ENCODE data around the gene BLCAP. TPM values are rescaled to one million over a fixed set of nuclear protein-coding genes. Genes with fewer than 3 reads are reported as not detected.

The BLCAP gene
- total RNA-seq, 2 donors from 2014 or later = 28.4 to 42.0 TPM

GRCh38 chr20:37534401-37535157 is 6.9 kb upstream of the BLCAP start:
- H3K36me3 ChIP-seq = no peaks in the 10 kb centered on the region
- no peaks in the 10 kb centered on the region for H3K9me3 ChIP-seq
- no peaks in the 10 kb centered on the region for H3K4me1 ChIP-seq (ENCODE audit: control insufficient read depth in 1 of 2, low read depth in 2 of 2)
- no peak overlapping the region for H3K27ac ChIP-seq
- no peak overlapping the region for H3K4me3 ChIP-seq
- TF ChIP-seq, protein P1, sequence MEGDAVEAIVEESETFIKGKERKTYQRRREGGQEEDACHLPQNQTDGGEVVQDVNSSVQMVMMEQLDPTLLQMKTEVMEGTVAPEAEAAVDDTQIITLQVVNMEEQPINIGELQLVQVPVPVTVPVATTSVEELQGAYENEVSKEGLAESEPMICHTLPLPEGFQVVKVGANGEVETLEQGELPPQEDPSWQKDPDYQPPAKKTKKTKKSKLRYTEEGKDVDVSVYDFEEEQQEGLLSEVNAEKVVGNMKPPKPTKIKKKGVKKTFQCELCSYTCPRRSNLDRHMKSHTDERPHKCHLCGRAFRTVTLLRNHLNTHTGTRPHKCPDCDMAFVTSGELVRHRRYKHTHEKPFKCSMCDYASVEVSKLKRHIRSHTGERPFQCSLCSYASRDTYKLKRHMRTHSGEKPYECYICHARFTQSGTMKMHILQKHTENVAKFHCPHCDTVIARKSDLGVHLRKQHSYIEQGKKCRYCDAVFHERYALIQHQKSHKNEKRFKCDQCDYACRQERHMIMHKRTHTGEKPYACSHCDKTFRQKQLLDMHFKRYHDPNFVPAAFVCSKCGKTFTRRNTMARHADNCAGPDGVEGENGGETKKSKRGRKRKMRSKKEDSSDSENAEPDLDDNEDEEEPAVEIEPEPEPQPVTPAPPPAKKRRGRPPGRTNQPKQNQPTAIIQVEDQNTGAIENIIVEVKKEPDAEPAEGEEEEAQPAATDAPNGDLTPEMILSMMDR (IDR thresholded peaks at IDR 0.05) = peak; percentile 85
- ATAC-seq (ENCODE audit: insufficient number of reproducible peaks, low FRiP score, low read depth) = peak; percentile 86
- DNase-seq (ENCODE audit: low spot score) = no peak
- no peaks in the 10 kb centered on the region for H3K27me3 ChIP-seq (replicated peaks; ENCODE audit: insufficient read depth)

- Histone ChIP-seq H3K36me3 (no peaks in the 10 kb centered on the region), H3K27me3 (replicated peaks; ENCODE audit: insufficient read depth) (no peaks in the 10 kb centered on the region), H3K4me3 (no peak overlapping the region), H3K27ac (no peak overlapping the region), H3K9me3 (no peaks in the 10 kb centered on the region), H3K4me1 (ENCODE audit: control insufficient read depth in 1 of 2, low read depth in 2 of 2) (peaks cover 0 to 5% of the 10 kb centered on the region in 2 donors)
- no peak for DNase-seq (ENCODE audit: low spot score)
- no peak for ATAC-seq (ENCODE audit: insufficient number of reproducible peaks, low FRiP score, low read depth)
- TF ChIP-seq, protein P1 (IDR thresholded peaks at IDR 0.05) = no peak
These were observed 5.6 kb upstream of the BLCAP start for GRCh38 chr20:37533154-37533715.

GRCh38 chr20:37531856-37532255 is 4.2 kb upstream of the BLCAP start:
- H3K27ac ChIP-seq = no peak overlapping the region
- no peaks in the 10 kb centered on the region for H3K27me3 ChIP-seq (replicated peaks; ENCODE audit: insufficient read depth)
- H3K4me3 ChIP-seq = no peak overlapping the region
- ATAC-seq (ENCODE audit: insufficient number of reproducible peaks, low FRiP score, low read depth) = no peak
- H3K36me3 ChIP-seq = no peaks in the 10 kb centered on the region
- DNase-seq (ENCODE audit: low spot score) = no peak
- peaks cover 0 to 5% of the 10 kb centered on the region in 2 donors for H3K4me1 ChIP-seq (ENCODE audit: control insufficient read depth in 1 of 2, low read depth in 2 of 2)
- TF ChIP-seq, protein P1 (IDR thresholded peaks at IDR 0.05) = no peak
- no peaks in the 10 kb centered on the region for H3K9me3 ChIP-seq

DNA sequence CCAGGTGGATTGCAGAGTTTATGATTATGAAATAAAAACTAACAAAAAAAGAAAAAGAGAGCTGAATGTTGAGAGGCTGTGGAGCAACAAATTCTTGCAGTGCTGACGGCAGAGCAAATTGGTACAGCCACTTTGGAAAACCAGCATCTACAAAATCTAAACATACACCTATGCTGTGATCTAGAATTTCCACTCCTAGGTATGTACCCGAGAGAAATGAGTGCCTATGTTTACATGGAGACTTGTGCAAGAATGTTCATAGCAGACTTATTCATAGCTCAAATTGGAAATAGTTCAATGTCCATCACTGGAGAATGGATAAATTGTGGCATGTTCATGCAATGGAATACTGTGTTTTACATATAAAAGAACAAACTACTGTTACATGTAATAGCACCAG is 3.0 kb upstream of the BLCAP start:
- ATAC-seq (ENCODE audit: insufficient number of reproducible peaks, low FRiP score, low read depth) (no peak), DNase-seq (ENCODE audit: low spot score) (no peak)
- TF ChIP-seq, protein P1 (IDR thresholded peaks at IDR 0.05) = no peak
- Histone ChIP-seq H3K27me3 (replicated peaks; ENCODE audit: insufficient read depth) (no peaks in the 10 kb centered on the region), H3K36me3 (no peaks in the 10 kb centered on the region), H3K9me3 (no peaks in the 10 kb centered on the region), H3K4me3 (no peak overlapping the region), H3K4me1 (ENCODE audit: control insufficient read depth in 1 of 2, low read depth in 2 of 2) (peaks cover 3 to 16% of the 10 kb centered on the region in 2 donors), H3K27ac (no peak overlapping the region)

DNA sequence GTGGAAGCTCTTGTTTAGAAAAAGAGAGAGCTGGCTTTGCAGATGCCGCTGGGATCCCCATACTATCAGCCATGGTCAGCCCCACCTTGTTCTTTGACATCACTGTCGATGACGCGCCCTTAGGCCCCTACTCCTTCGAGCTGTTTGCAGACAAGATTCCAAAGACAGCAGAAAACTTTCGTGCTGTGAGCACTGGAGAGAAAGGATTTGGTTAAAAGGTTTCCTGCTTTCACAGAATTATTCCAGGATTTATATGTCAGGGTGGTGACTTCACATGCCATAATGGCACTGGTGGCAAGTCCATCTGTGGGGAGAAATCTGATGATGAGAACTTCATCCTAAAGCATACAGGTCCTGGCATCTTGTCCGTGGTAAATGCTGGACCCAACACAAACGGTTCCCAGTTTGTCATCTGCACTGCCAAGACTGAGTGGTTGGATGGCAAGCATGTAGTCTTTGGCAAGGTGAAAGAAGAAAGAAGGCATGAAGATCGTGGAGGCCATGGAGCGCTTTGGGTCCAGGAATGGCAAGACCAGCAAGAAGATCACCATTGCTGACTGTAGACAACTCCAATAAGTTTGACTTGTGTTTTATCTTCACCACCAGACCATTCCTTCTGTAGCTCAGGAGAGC is 2.4 kb upstream of the BLCAP start:
- H3K27ac ChIP-seq = no peak overlapping the region
- H3K36me3 ChIP-seq = no peaks in the 10 kb centered on the region
- TF ChIP-seq, protein P1 (IDR thresholded peaks at IDR 0.05) = no peak
- no peak overlapping the region for H3K4me3 ChIP-seq
- H3K9me3 ChIP-seq = no peaks in the 10 kb centered on the region
- DNase-seq (ENCODE audit: low spot score) = no peak
- peaks cover 9 to 22% of the 10 kb centered on the region in 2 donors for H3K4me1 ChIP-seq (ENCODE audit: control insufficient read depth in 1 of 2, low read depth in 2 of 2)
- no peak for ATAC-seq (ENCODE audit: insufficient number of reproducible peaks, low FRiP score, low read depth)
- no peaks in the 10 kb centered on the region for H3K27me3 ChIP-seq (replicated peaks; ENCODE audit: insufficient read depth)
